Epithelial cell of proximal tubule (primary cell): Measurements from ENCODE around the gene MPO. TPM values are rescaled to one million over a fixed set of nuclear protein-coding genes. Genes with fewer than 3 reads are reported as not detected.

Experiments used
- DNase-seq: peaks from one replicate; pipeline ENCODE4 v3.0.0-alpha.2; 2011; ENCODE audit warnings: low read depth
- H3K4me3 ChIP-seq: 2 replicates; pipeline ENCODE4 v1.5.1; 2011; ENCODE audit warnings: low read depth, mild to moderate bottlenecking, low read length
- total RNA-seq: library from RNA; depleted of rRNA; stranded (reverse); fragments of >200 nt; gene quantifications from 2 replicates; pipeline ENCODE4 v1.2.3, GENCODE V29; 2015
- TF ChIP-seq, protein P1 (sequence below): conservative IDR thresholded peaks from 2 replicates; pipeline ENCODE4 v1.5.1; 2012; ENCODE audit warnings: low read depth, mild to moderate bottlenecking, low read length

Gene MPO
- total RNA-seq, 1 donor from 2014 or later, result not detected

DNA sequence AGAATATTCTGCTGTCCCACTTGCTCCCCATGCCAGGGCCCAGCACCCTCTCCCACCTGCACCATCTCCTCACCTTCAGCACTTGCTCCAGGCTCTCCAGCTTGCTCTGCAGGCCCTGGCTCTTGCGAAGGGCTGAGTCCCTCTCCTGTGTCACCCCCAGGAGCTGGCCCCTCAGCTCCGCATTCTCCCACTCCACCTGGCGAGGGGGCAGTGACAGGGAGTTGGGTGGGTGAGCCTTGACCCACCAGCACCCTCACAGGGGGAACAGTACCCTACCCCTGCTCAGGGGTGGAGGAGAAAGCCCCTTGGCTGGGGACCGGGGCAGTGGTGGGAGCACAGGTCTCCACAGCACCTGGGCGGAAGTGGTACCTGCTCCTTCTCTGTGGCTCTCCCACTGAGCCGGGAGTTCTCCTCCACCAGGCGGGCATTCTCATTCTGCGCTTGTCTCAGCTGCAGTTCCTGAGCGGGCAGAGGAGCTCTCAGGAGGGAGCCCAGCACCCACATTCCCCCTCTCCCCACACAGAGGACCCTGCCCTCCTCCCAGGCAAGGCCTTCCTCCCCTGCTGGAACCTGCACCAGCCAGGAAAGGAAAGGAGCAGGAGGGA, 41.9 kb upstream of the MPO start:
- H3K4me3 ChIP-seq, result no peak overlapping the region
- no peak for DNase-seq
- TF ChIP-seq, protein P1, sequence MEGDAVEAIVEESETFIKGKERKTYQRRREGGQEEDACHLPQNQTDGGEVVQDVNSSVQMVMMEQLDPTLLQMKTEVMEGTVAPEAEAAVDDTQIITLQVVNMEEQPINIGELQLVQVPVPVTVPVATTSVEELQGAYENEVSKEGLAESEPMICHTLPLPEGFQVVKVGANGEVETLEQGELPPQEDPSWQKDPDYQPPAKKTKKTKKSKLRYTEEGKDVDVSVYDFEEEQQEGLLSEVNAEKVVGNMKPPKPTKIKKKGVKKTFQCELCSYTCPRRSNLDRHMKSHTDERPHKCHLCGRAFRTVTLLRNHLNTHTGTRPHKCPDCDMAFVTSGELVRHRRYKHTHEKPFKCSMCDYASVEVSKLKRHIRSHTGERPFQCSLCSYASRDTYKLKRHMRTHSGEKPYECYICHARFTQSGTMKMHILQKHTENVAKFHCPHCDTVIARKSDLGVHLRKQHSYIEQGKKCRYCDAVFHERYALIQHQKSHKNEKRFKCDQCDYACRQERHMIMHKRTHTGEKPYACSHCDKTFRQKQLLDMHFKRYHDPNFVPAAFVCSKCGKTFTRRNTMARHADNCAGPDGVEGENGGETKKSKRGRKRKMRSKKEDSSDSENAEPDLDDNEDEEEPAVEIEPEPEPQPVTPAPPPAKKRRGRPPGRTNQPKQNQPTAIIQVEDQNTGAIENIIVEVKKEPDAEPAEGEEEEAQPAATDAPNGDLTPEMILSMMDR, result no peak

DNA sequence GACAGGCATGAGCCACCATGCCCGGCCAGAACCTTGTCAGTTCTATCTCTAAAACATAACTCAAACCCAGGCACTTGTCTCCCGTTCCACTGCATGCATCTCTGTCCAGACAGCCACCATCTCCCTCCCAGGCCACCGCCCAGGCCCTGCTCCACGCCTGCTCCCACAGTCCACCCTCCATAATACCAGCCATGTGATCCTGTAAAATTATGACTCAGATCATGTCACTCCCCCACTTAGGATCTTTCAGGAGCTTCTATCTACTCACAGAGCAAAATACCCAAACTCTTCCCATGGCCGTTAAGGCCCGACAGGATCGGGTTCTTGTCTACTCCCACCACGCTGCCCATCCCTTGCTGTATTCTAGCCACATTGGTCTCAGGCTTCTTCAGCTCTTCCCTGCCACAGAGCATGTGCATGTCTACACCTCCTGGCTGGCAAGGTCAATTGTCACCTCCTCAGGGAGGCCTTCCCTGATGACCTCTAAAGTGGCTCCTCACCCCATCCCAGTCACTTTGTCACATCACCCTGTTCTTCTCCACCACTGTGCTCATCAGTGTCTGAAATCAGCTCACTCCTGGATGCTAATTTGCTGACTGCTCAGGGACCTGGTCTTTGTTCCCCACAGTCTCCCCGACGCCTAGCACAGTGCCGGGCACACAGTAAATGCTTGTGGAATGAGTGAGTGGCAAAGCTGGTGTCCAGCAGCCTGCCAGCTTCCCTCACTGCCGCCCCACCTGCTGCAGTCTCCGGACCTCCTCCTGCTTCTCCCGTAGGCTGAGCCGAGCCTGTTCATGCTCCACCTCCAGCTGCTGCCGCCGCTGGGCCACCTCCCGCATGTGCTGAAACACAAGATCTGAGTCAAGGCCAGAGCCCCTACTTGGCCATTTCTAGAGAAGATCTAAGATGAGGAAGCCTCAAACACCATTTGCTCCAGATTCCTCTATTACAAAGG, 41.1 kb upstream of the MPO start:
- H3K4me3 ChIP-seq, result no peak overlapping the region
- no peak for DNase-seq
- TF ChIP-seq, protein P1, result no peak

DNA sequence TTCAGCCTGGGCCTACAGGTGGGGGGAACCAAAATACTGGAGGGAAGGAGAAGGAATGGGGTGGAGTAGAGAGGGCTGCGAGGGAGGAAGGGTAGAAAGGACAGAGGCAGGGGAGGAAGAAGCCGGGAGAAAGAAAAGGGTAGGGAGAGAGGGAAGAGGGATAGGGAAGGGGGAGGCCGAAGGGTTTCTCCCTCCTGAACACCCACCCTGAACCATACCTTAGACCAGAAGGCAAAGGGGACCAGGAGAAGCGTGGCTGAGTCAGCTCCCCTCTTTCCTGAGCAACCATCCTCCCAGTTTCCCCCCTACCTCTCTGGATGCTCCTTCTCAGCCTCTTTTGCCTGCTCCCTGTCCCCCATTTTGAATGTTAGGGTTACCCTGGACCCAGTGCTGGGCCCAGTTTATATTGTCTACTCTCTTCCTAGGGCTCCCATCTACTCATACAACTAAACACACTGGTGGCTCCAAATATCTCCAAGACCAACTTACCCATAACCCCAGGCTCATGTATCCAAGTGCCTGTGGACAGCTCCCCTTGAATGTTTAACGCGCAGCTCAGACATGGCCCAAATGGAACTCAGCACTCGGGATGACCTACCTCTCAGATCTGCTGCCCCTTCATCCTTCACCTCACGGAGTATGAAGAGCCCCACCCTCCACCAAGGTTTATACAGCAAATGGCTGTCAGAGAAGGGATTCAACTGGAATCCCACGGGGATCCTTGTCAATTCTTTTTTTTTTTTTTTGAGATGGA, 40.0 kb upstream of the MPO start:
- DNase-seq, result no peak
- TF ChIP-seq, protein P1, result no peak
- no peak overlapping the region for H3K4me3 ChIP-seq

DNA sequence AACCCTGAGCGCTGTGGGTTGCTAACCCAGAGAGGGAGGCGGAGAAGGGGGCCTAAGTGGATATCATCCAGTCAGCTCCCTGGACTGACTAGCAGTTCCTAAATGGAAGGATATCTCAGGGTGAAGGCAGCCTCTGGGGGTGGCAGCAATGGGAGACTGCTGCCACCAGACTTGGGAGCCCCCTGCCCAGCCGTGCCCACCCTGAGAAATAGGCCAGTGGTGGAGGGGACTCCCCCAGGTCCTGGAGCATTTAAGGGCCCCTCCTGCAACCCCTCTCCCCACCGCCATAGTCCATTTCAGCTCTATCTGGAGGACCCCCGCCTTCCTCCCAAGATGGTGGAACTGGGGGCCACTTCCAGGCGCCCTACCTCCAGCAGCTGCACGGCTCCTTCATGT, 39.4 kb upstream of the MPO start:
- DNase-seq, result no peak
- TF ChIP-seq, protein P1, result no peak
- no peak overlapping the region for H3K4me3 ChIP-seq

DNA sequence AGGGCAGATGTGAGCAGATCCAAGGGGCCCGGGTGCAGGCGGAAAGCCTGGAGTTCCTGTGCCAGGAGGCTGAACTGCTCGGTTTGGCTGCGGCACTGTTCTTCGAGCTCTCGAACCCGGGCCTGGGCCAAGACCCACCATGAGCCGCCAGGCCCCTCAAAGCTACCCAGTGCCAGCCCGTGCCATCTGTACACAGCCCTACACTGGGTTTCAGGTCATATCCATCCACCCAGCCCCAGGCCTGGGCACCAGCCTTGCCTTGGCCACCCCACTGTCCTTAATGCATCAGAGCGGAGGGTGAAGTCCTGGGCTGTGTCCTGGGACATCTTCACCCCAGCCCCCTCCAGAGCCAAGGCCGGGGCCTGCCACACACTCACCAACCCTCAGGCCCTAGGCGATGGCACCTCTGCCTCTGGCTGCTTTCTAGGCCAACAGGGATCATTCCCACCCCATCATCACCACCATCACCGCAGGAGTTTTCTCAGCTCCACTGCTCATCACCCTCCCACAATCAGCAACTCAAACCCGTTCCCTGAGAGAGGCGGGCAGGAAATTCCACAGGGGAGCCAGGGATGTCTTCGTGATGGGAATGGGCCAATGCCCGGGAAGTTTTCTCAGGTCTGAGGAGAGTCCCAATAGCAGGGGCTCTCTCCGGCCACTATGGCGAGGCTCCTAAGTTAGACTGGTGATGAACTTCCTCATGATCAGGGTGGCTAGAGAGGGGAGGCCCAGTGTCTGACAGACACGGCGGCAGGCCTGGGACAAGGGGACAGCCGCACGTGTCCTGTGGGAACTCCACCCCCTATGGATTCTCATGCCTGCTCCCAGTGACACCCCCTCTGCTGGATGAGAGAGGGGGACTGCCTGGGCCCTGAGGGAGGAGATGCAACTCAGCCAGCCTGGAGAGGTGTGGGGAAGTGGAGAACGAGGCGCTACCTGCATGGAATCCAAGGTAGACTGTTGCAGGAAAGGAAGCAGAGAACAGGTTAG, 38.7 kb upstream of the MPO start:
- H3K4me3 ChIP-seq, result no peak overlapping the region
- DNase-seq, result no peak
- TF ChIP-seq, protein P1, result no peak

DNA sequence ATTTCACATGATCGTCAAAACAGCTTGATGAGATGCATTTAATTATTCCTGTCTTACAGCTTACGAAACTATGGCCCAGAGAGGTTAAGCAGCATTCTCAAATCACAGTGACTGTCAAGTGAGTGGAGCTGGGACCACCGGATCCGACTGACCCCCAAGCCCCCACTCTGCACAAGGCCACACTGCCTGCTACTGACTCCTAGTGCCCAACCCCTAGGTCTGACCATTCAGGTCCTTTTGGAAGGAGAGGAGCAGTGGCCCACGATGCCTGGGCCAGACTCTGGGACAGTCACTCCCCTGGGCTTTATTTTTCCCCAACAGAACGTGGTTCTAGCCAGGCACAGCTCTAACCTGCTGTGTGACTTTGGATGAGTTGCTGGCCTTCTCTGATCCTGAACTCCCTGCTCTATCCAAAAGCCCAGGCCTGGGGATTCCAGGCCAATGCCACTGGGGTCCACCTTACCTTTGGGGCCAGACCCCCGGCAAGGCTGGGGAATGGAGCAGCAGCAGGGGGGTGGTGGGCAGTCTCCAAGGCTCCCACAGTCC, 38.0 kb upstream of the MPO start:
- H3K4me3 ChIP-seq, result no peak overlapping the region
- DNase-seq, result no peak
- TF ChIP-seq, protein P1, result no peak
